T-helper 1 cell treated with Interleukin-12 subunit alpha and Interleukin-12 subunit beta and Interleukin-4 antibody, amounts not matched to agents 30 μg/mL and 1 μg/mL, for 36 hours (primary cell): ENCODE measurements around the gene TPM1.
"Not testable (repeated sequence)": the region's sequence is repeated elsewhere in the genome, so short reads cannot be mapped to it uniquely, and the experiment has no call there.

Experiments used
- H3K27ac Mint-ChIP-seq: one replicate; pipeline ENCODE4 v1.8.0; 2021; ENCODE audit warnings: mild to moderate bottlenecking, mixed read lengths
- H3K27me3 Mint-ChIP-seq: one replicate; pipeline ENCODE4 v1.8.0; 2021; ENCODE audit warnings: low read depth, mixed read lengths
- H3K36me3 Mint-ChIP-seq: one replicate; pipeline ENCODE4 v1.8.0; 2021; ENCODE audit warnings: low read depth, mixed read lengths
- H3K4me1 Mint-ChIP-seq: one replicate; pipeline ENCODE4 v1.8.0; 2021; ENCODE audit warnings: low read depth, mixed read lengths
- H3K4me3 Mint-ChIP-seq: one replicate; pipeline ENCODE4 v1.8.0; 2021; ENCODE audit warnings: mild to moderate bottlenecking, moderate library complexity, mixed read lengths
- H3K9me3 Mint-ChIP-seq: one replicate; pipeline ENCODE4 v1.8.0; 2021; ENCODE audit warnings: mixed read lengths

Gene TPM1

DNA sequence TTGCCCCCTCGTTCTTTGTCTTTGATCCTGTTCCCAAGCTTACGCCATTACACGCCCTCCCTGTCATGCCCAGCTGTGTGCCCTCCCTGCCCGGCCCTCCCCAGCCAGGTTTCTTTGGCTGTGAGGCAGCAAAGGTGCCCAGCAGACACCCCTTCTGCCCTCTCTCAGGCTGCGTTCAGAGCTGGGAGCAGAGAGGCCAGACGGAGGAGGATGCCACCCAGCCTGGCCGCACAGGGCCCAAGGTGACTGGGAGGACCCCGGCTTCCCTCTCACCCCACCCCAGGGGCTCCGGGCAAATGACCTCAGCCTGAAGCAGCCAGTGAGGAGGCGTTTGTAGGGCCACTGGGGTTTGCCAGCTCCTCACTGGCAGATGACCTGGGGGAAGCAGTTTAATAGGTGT lies 48.3 kb downstream of the TPM1 start:
- Mint-ChIP-seq H3K9me3 (no peaks in the 10 kb centered on the region), H3K36me3 (no peaks in the 10 kb centered on the region), H3K27me3 (peaks cover 11% of the 10 kb centered on the region), H3K27ac (no peak overlapping the region), H3K4me1 (no peaks in the 10 kb centered on the region), H3K4me3 (no peak overlapping the region)

DNA sequence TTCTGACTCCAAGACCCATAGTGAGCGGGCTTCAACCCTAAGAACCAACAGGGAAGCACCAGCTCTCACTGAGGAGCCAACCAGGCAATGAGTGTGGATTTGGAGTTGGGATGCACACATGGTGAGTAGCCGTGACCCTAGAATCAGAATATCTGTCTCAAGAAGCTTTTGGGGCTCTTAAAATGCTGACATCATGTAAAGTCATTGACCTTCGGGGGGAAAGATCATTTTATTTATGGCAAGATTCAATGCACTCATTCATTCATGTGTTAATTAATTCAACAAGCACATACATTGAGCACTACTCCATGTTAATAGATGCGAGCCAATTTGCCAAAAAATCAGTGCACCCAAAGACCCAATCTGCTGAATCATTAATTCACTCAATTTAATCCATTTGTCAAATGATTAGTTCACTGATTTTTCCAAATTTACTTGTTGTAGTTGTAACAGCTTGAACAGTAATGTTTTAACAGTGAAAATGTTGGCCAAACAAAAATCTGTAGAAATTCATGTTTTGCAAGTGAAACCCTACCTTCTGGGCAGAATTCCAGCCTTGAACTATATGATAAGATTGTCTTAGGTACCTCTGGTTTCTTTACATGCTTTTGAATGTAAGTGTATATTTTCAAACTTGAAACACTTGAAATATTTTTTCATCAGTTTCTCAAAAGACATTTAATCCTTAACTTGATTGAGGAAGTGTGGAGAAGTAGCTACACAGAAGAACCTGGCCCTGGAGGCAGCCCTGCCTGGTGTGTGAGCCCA lies 49.3 kb downstream of the TPM1 start:
- no peak overlapping the region for H3K4me3 Mint-ChIP-seq
- H3K9me3 Mint-ChIP-seq: no peaks in the 10 kb centered on the region
- H3K27me3 Mint-ChIP-seq: peaks cover 11% of the 10 kb centered on the region
- no peaks in the 10 kb centered on the region for H3K36me3 Mint-ChIP-seq
- no peak overlapping the region for H3K27ac Mint-ChIP-seq
- H3K4me1 Mint-ChIP-seq: no peaks in the 10 kb centered on the region

- H3K36me3 Mint-ChIP-seq: no peaks in the 10 kb centered on the region
- H3K27me3 Mint-ChIP-seq: peaks cover 11% of the 10 kb centered on the region
- H3K27ac Mint-ChIP-seq: no peak overlapping the region
- H3K4me3 Mint-ChIP-seq: no peak overlapping the region
- no peaks in the 10 kb centered on the region for H3K4me1 Mint-ChIP-seq
- no peaks in the 10 kb centered on the region for H3K9me3 Mint-ChIP-seq
These were observed 51.1 kb downstream of the TPM1 start for GRCh38 chr15:63093486-63094205.

GRCh38 chr15:63094495-63094931 lies 52.0 kb downstream of the TPM1 start:
- H3K27ac Mint-ChIP-seq: no peak overlapping the region
- H3K36me3 Mint-ChIP-seq: no peaks in the 10 kb centered on the region
- no peak overlapping the region for H3K4me3 Mint-ChIP-seq
- no peaks in the 10 kb centered on the region for H3K9me3 Mint-ChIP-seq
- peaks cover 6% of the 10 kb centered on the region for H3K27me3 Mint-ChIP-seq
- no peaks in the 10 kb centered on the region for H3K4me1 Mint-ChIP-seq

DNA sequence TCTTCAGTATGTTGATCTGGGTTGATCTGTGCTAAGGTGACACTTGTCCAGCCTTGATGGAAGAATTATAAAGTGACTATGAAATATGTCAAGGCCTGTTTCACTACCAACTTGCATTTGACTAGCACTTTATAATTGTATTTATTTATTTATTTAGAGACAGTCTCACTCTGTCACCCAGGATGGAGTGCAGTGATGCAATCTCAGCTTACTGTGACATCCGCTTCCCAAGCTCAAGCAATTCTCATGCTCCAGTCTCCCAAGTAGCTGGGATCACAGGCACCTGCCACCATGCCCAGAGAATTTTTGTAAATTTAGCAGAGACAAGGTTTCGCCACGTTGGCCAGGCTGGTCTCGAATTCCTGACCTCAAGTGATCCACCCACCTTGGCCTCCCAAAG lies 53.6 kb downstream of the TPM1 start:
- Mint-ChIP-seq H3K4me1 (no peaks in the 10 kb centered on the region), H3K4me3 (no peak overlapping the region), H3K27me3 (peaks cover 4% of the 10 kb centered on the region), H3K9me3 (no peaks in the 10 kb centered on the region), H3K27ac (no peak overlapping the region), H3K36me3 (no peaks in the 10 kb centered on the region)

DNA sequence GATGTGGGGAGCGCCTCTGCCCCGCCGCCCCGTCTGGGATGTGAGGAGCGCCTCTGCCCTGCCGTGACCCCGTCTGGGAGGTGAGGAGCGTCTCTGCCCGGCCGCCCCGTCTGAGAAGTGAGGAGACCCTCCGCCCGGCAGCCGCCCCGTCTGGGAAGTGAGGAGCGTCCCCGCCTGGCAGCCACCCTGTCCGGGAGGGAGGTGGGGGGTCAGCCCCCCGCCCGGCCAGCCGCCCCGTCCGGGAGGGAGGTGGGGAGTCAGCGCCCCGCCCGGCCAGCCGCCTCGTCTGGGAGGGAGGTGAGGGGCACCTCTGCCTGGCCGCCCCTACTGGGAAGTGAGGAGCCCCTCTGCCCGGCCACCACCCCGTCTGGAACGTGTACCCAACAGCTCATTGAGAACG lies 56.4 kb downstream of the TPM1 start:
- not testable (repeated sequence) for H3K4me1 Mint-ChIP-seq, H3K27ac Mint-ChIP-seq, H3K9me3 Mint-ChIP-seq, H3K36me3 Mint-ChIP-seq, H3K4me3 Mint-ChIP-seq, H3K27me3 Mint-ChIP-seq

DNA sequence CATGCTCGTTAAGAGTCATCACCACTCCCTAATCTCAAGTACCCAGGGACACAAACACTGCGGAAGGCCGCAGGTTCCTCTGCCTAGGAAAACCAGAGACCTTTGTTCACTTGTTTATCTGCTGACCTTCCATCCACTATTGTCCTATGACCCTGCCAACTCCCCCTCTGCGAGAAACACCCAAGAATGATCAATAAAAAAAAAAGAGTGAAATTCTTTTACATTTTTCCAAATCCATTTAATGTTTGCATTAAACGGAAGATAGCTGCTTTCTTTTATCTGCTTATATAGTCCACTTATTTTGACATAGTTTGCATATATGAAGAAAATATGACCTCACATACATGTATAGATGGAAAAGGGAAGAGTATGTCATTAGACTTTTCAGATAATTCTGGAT lies 57.0 kb downstream of the TPM1 start:
- not testable (repeated sequence) for H3K27me3 Mint-ChIP-seq, H3K36me3 Mint-ChIP-seq, H3K9me3 Mint-ChIP-seq, H3K4me3 Mint-ChIP-seq, H3K4me1 Mint-ChIP-seq, H3K27ac Mint-ChIP-seq

- H3K36me3 Mint-ChIP-seq: no peaks in the 10 kb centered on the region
- H3K4me3 Mint-ChIP-seq: no peak overlapping the region
- H3K4me1 Mint-ChIP-seq: no peaks in the 10 kb centered on the region
- peaks cover 10% of the 10 kb centered on the region for H3K9me3 Mint-ChIP-seq
- no peak overlapping the region for H3K27ac Mint-ChIP-seq
- H3K27me3 Mint-ChIP-seq: no peaks in the 10 kb centered on the region
These were observed 60.9 kb downstream of the TPM1 start for GRCh38 chr15:63103416-63103815.

DNA sequence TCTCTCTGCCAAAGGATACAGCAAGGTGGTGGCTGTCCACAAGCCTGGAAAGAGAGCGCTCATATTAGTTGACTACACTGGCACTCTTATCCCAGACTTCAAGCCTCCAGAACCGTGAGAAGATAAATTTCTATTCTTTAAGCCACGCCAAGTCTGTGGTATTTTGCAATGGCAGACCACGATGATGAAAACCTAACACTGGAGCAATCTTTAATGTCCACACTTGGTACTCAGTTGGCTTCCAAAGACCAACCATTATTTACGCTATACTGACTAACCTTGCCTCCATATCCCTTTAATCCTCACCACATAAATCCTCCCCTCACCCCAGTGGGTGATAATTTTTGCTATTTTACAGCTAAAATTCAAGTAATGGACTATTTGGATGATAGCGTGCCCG lies 62.2 kb downstream of the TPM1 start:
- Mint-ChIP-seq H3K4me1 (no peaks in the 10 kb centered on the region), H3K27me3 (peaks cover 12% of the 10 kb centered on the region), H3K27ac (no peak overlapping the region), H3K9me3 (peaks cover 10% of the 10 kb centered on the region), H3K4me3 (no peak overlapping the region), H3K36me3 (no peaks in the 10 kb centered on the region)

GRCh38 chr15:63105354-63105753 lies 62.8 kb downstream of the TPM1 start:
- H3K27me3 Mint-ChIP-seq: peaks cover 15% of the 10 kb centered on the region
- not testable (repeated sequence) for H3K36me3 Mint-ChIP-seq, H3K4me3 Mint-ChIP-seq, H3K27ac Mint-ChIP-seq, H3K4me1 Mint-ChIP-seq
- peaks cover 10% of the 10 kb centered on the region for H3K9me3 Mint-ChIP-seq

- Mint-ChIP-seq H3K4me3 (no peak overlapping the region), H3K27me3 (peaks cover 15% of the 10 kb centered on the region), H3K9me3 (peaks cover 10% of the 10 kb centered on the region), H3K36me3 (no peaks in the 10 kb centered on the region), H3K4me1 (no peaks in the 10 kb centered on the region), H3K27ac (no peak overlapping the region)
These were observed 65.5 kb downstream of the TPM1 start for GRCh38 chr15:63107895-63108546.

GRCh38 chr15:63109498-63109897 lies 67.0 kb downstream of the TPM1 start:
- Mint-ChIP-seq H3K4me3 (no peak overlapping the region), H3K27me3 (peaks cover 15% of the 10 kb centered on the region), H3K4me1 (no peaks in the 10 kb centered on the region)

GRCh38 chr15:63109920-63110319 lies 67.4 kb downstream of the TPM1 start:
- H3K4me3 Mint-ChIP-seq: no peak overlapping the region
- no peaks in the 10 kb centered on the region for H3K4me1 Mint-ChIP-seq
- peaks cover 15% of the 10 kb centered on the region for H3K27me3 Mint-ChIP-seq
- H3K36me3 Mint-ChIP-seq: no peaks in the 10 kb centered on the region
- H3K9me3 Mint-ChIP-seq: peaks cover 10% of the 10 kb centered on the region
- no peak overlapping the region for H3K27ac Mint-ChIP-seq

More at GRCh38 chr15:63109498-63109897, 67.0 kb downstream of the TPM1 start:
- Mint-ChIP-seq H3K9me3 (peaks cover 10% of the 10 kb centered on the region), H3K27ac (no peak overlapping the region), H3K36me3 (no peaks in the 10 kb centered on the region)

GRCh38 chr15:63110428-63111026 lies 68.0 kb downstream of the TPM1 start:
- Mint-ChIP-seq H3K9me3 (peaks cover 4% of the 10 kb centered on the region), H3K4me3 (no peak overlapping the region), H3K4me1 (no peaks in the 10 kb centered on the region), H3K27ac (no peak overlapping the region), H3K36me3 (no peaks in the 10 kb centered on the region), H3K27me3 (peaks cover 15% of the 10 kb centered on the region)
